Keratinocyte (primary cell): ENCODE data around the gene CCL27. TPM values are rescaled to one million over a fixed set of nuclear protein-coding genes. Genes with fewer than 3 reads are reported as not detected.
A peak's percentile ranks its signal among the peaks of the same experiment; 100 is the strongest.

ENCODE experiments used
- DNase-seq: peaks from one replicate; pipeline ENCODE4 v3.0.0-alpha.2; 2011; ENCODE audit warnings: low read depth, missing footprints, low spot score
- FAIRE-seq: peaks from 2 replicates; lab custom pipeline; 2011; peaks lifted over from hg19 to GRCh38; lab: Jason Lieb, UNC
- H2AFZ ChIP-seq: 2 replicates; pipeline ENCODE4 v1.6.0; 2012; ENCODE audit warnings: low read length, control low read depth, inconsistent platforms; ENCODE audit not compliant: control insufficient read depth
- H3K27ac ChIP-seq: 2 replicates; pipeline ENCODE4 v1.5.1; 2011; ENCODE audit warnings: low read length; ENCODE audit not compliant: control insufficient read depth, insufficient read depth
- H3K27me3 ChIP-seq: 3 replicates; pipeline ENCODE4 v1.6.0; 2011; ENCODE audit warnings: low read length; ENCODE audit not compliant: control insufficient read depth, insufficient read depth; ENCODE audit errors: extremely low read depth
- H3K36me3 ChIP-seq, 2 experiments: 2 replicates in 1 of 2; 3 replicates in 1 of 2; pipeline ENCODE4 v1.5.1; 2011; ENCODE audit warnings: low read length in 2 of 2, mild to moderate bottlenecking in 1 of 2; ENCODE audit not compliant: control insufficient read depth in 2 of 2, insufficient read depth in 2 of 2; ENCODE audit errors: extremely low read depth in 1 of 2
- H3K4me1 ChIP-seq: 3 replicates; pipeline ENCODE4 v1.5.1; 2011; ENCODE audit warnings: low read length; ENCODE audit not compliant: control insufficient read depth, insufficient read depth; ENCODE audit errors: extremely low read depth
- H3K4me2 ChIP-seq: 3 replicates; pipeline ENCODE4 v1.6.0; 2011; ENCODE audit warnings: low read depth, low read length; ENCODE audit not compliant: control insufficient read depth, insufficient read depth; ENCODE audit errors: extremely low read depth
- H3K4me3 ChIP-seq, 3 experiments: fragments of 200-600 bp in 1 of 3; sonication (generic) in 1 of 3; 2 replicates in 2 of 3; 3 replicates in 1 of 3; pipeline ENCODE4 v1.5.1; 2011 to 2016; ENCODE audit warnings: low read length in 3 of 3, mild to moderate bottlenecking in 3 of 3, control low read depth in 2 of 3, inconsistent platforms in 1 of 3, low read depth in 1 of 3, mixed read lengths in 1 of 3, mixed run types in 1 of 3, moderate library complexity in 1 of 3; ENCODE audit not compliant: control insufficient read depth in 2 of 3, insufficient read depth in 2 of 3; ENCODE audit errors: extremely low read depth in 1 of 3
- H3K79me2 ChIP-seq: 2 replicates; pipeline ENCODE4 v1.6.0; 2012; ENCODE audit warnings: low read length; ENCODE audit not compliant: control insufficient read depth, insufficient read depth
- H3K9ac ChIP-seq: 3 replicates; pipeline ENCODE4 v1.6.0; 2011; ENCODE audit warnings: low read length; ENCODE audit not compliant: control insufficient read depth, insufficient read depth; ENCODE audit errors: extremely low read depth
- H3K9me1 ChIP-seq: 3 replicates; pipeline ENCODE4 v1.6.0; 2011; ENCODE audit warnings: low read length; ENCODE audit not compliant: control insufficient read depth, insufficient read depth; ENCODE audit errors: extremely low read depth
- H3K9me3 ChIP-seq: 2 replicates; pipeline ENCODE4 v1.5.1; 2012; ENCODE audit warnings: low read depth, low read length; ENCODE audit not compliant: control insufficient read depth
- H4K20me1 ChIP-seq: 3 replicates; pipeline ENCODE4 v1.6.0; 2011; ENCODE audit warnings: low read length; ENCODE audit not compliant: control insufficient read depth, insufficient read depth; ENCODE audit errors: extremely low read depth
- EZH2 ChIP-seq: IDR thresholded peaks from one replicate; pipeline ENCODE4 v1.6.1; 2012; ENCODE audit warnings: inconsistent platforms, mild to moderate bottlenecking, low read length, moderate library complexity
- dilution Hi-C: fragments of 300-500 bp; cut with MboI; formaldehyde crosslinking; loops from one replicate; pipeline ENCODE4 v1.7.0; 2020; ENCODE audit warnings: low sequenced_read_pairs; ENCODE audit not compliant: extremely low pct_ligation_motif_present
- polyA plus RNA-seq, 5 experiments: library from polyadenylated mRNA; depleted of rRNA in 3 of 5; stranded (reverse) in 3 of 5; stranded (forward) in 1 of 5; unstranded in 1 of 5; fragments of >200 nt; gene quantifications; 1 replicate in 1 of 5; 2 replicates in 3 of 5; 3 replicates in 1 of 5; pipeline versions ENCODE4 v1.2.1 to v1.2.3, GENCODE V29; 2011 to 2012; ENCODE audit warnings: missing spikeins in 2 of 5, low read depth in 1 of 5, low replicate concordance in 1 of 5
- TF ChIP-seq, protein P1 (sequence below), 3 experiments: IDR thresholded peaks in 1 of 3; conservative IDR thresholded peaks in 1 of 3; optimal IDR thresholded peaks in 1 of 3; 2 replicates in 2 of 3; 3 replicates in 1 of 3; pipeline versions ENCODE3 to v1.5.1; 2011; ENCODE audit warnings: low read length in 3 of 3, mild to moderate bottlenecking in 3 of 3, moderate library complexity in 2 of 3, control low read depth in 1 of 3, inconsistent platforms in 1 of 3; ENCODE audit not compliant: insufficient read depth in 2 of 3; ENCODE audit errors: extremely low read depth in 1 of 3

CCL27 gene
- polyA plus RNA-seq, 1 donor (not counting 4 experiments of a cell fraction or from before 2014, with no cell fraction given) = 0.46 TPM

DNA sequence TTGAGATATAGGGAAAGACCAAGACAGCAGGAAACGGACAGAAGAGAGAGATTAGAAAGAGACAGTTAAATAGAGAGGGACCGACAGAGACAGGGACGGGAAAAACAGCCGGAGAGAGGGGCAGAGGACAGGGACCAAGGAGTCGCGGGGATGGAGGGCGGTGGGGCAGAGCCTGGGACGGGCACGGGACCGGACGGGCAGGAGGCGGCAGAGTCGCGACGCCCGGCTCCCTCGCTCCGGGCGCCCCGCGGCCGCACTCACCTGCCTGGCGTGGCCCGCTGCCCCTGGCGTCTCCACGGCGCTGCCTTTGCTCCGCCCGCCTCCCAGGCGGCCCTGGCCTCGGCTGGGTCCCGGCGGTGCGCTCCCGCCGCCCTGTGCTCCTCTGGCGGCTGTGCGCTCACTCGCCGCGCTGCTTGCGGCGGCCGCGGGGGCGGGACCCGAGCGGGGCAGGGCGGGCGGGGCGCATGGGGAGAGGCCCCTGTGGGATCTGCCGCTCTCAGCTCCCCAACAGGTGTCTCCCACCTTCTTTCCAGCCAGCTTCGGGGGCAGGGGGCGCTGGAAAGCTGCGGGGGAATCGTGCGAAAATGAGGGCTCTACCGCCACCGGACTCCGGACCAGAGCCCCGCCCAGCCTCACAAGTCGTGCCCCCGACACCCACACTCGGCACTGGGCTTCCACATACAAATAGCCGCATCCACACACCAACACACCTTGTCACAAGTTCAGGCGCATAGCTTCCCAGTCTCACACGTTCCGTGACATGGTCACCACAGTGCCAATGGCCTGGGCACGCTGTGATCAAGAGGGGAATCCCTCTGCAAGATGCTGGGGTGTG is 33.6 kb downstream of the CCL27 start, which contains the start of gene ARID3C:
Gene ARID3C, minus strand, starts transcription at position 411 of the 835 bp plus-strand sequence. CDS start 1,052 bp downstream, outside the sequence.
- H3K36me3 ChIP-seq = no peaks in the 10 kb centered on the region
- H2AFZ ChIP-seq = peak within 1 kb of the TSS; percentile 47
- no peaks in the 10 kb centered on the region for H3K9me1 ChIP-seq
- peak; percentile 85 for TF ChIP-seq EZH2
- TF ChIP-seq, protein P1, sequence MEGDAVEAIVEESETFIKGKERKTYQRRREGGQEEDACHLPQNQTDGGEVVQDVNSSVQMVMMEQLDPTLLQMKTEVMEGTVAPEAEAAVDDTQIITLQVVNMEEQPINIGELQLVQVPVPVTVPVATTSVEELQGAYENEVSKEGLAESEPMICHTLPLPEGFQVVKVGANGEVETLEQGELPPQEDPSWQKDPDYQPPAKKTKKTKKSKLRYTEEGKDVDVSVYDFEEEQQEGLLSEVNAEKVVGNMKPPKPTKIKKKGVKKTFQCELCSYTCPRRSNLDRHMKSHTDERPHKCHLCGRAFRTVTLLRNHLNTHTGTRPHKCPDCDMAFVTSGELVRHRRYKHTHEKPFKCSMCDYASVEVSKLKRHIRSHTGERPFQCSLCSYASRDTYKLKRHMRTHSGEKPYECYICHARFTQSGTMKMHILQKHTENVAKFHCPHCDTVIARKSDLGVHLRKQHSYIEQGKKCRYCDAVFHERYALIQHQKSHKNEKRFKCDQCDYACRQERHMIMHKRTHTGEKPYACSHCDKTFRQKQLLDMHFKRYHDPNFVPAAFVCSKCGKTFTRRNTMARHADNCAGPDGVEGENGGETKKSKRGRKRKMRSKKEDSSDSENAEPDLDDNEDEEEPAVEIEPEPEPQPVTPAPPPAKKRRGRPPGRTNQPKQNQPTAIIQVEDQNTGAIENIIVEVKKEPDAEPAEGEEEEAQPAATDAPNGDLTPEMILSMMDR (optimal IDR thresholded peaks at IDR 0.05 in 1 of 3, IDR thresholded peaks at IDR 0.05 in 1 of 3, conservative IDR thresholded peaks at IDR 0.05 in 1 of 3; ENCODE audit: extremely low read depth in 1 of 3, insufficient read depth in 2 of 3, low read length in 3 of 3) = no peak
- dilution Hi-C loops = no loop called here
- DNase-seq (no peak), FAIRE-seq (no peak)
- no peak within 1 kb of the TSS for H3K27ac ChIP-seq
- no peaks in the 10 kb centered on the region for H4K20me1 ChIP-seq
- H3K4me3 ChIP-seq = peak within 1 kb of the TSS; percentile 22 to 38 (median 25)
- H3K9me3 ChIP-seq = no peaks in the 10 kb centered on the region
- peaks cover 5% of the 10 kb centered on the region for H3K4me1 ChIP-seq
- H3K4me2 ChIP-seq = peak within 1 kb of the TSS; percentile 47
- H3K9ac ChIP-seq = no peak within 1 kb of the TSS
- no peaks in the 10 kb centered on the region for H3K79me2 ChIP-seq
- H3K27me3 ChIP-seq = peaks cover 48% of the 10 kb centered on the region

GRCh38 chr9:34627716-34628655 is 34.5 kb downstream of the CCL27 start:
- FAIRE-seq = no peak
- H3K4me3 ChIP-seq = peak overlapping the region in 1 of 3 experiments; percentile 16
- peaks cover 48% of the 10 kb centered on the region for H3K27me3 ChIP-seq

More at GRCh38 chr9:34627716-34628655, 34.5 kb downstream of the CCL27 start:
- H2AFZ ChIP-seq = no peak overlapping the region
- no peaks in the 10 kb centered on the region for H3K9me1 ChIP-seq
- TF ChIP-seq EZH2 = no peak
- TF ChIP-seq, protein P1 (optimal IDR thresholded peaks at IDR 0.05 in 1 of 3, IDR thresholded peaks at IDR 0.05 in 1 of 3, conservative IDR thresholded peaks at IDR 0.05 in 1 of 3; ENCODE audit: extremely low read depth in 1 of 3, insufficient read depth in 2 of 3, low read length in 3 of 3) = no peak
- H3K27ac ChIP-seq = no peak overlapping the region
- no peaks in the 10 kb centered on the region for H3K79me2 ChIP-seq
- no peak for DNase-seq
- no peaks in the 10 kb centered on the region for H3K9me3 ChIP-seq
- peak overlapping the region; percentile 47 for H3K4me2 ChIP-seq
- H3K9ac ChIP-seq = no peak overlapping the region
- no peaks in the 10 kb centered on the region for H3K36me3 ChIP-seq
- no peaks in the 10 kb centered on the region for H4K20me1 ChIP-seq
- dilution Hi-C loops = no loop called here
- H3K4me1 ChIP-seq = peaks cover 5% of the 10 kb centered on the region
